ENCODE measurements around the gene STK26.
A peak's percentile ranks its signal among the peaks of the same experiment; 100 is the strongest.
"Not testable (repeated sequence)": the region's sequence is repeated elsewhere in the genome, so short reads cannot be mapped to it uniquely, and the experiment has no call there.

Gene STK26

DNA sequence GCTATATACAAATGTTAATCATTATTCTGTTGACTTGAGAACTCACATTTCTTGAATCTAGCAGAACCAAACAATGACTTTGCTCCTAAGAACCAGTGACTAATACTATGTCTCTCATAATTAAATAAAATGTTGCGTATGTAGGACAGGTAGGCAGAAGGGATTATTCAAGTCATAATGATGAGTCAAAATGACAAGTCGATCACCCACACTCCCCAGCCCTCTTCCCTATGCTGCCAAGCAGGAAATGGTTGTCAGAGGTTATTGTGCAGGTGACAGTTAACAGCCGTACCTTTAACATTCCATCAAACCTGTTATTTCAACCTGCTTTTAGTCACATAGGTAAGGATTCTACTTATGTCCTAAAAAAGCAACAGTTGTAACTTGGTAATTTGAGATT, 22.0 kb upstream of the STK26 start:
- CTCF ChIA-PET: no interaction called here
- WGBS (ENCODE audit: insufficient coverage): 80% methylated on average over 1 of the region's 3 CpGs
- H3K4me3 ChIP-seq (ENCODE audit: control insufficient read depth in 1 of 7, extremely low read depth in 1 of 7, insufficient read depth in 4 of 7, low read depth in 2 of 7, low read length in 6 of 7): no peak overlapping the region

GRCh38 chrX:132004728-132005127, 18.4 kb upstream of the STK26 start:
- no peak for DNase-seq
- Histone ChIP-seq H3K36me3 (ENCODE audit: control insufficient read depth in 4 of 4, insufficient read depth in 4 of 4, low read length in 3 of 4) (no peaks in the 10 kb centered on the region), H3K4me1 (ENCODE audit: control extremely low read depth in 1 of 4, control insufficient read depth in 4 of 4, insufficient read depth in 4 of 4, low read length in 3 of 4) (peaks cover 0 to 4% (median 1%) of the 10 kb centered on the region in 4 experiments), H3K27ac (ENCODE audit: insufficient read depth in 1 of 2, low read depth in 1 of 2, low read length in 2 of 2, poor library complexity in 1 of 2, severe bottlenecking in 2 of 2) (no peak overlapping the region), H3K9me3 (ENCODE audit: control extremely low read depth in 1 of 5, control insufficient read depth in 4 of 5, insufficient read depth in 2 of 5, low read depth in 1 of 5, low read length in 4 of 5) (peaks cover 0 to 1% (median 0%) of the 10 kb centered on the region in 5 experiments), H3K4me3 (ENCODE audit: control insufficient read depth in 1 of 7, extremely low read depth in 1 of 7, insufficient read depth in 4 of 7, low read depth in 2 of 7, low read length in 6 of 7) (no peak overlapping the region), H3K27me3 (replicated peaks in 2 of 5; ENCODE audit: control insufficient read depth in 4 of 5, insufficient read depth in 5 of 5, low read length in 4 of 5) (peaks cover 0 to 10% (median 0%) of the 10 kb centered on the region in 5 experiments)
- ChIA-PET POLR2A (no interaction called here), CTCF (no interaction called here)
- 80% methylated on average over 1 of the region's 4 CpGs for WGBS (ENCODE audit: insufficient coverage)

More for the DNA sequence above, 22.0 kb upstream of the STK26 start:
- H3K9me3 ChIP-seq (ENCODE audit: control extremely low read depth in 1 of 5, control insufficient read depth in 4 of 5, insufficient read depth in 2 of 5, low read depth in 1 of 5, low read length in 4 of 5): peaks cover 0 to 1% (median 0%) of the 10 kb centered on the region in 5 experiments
- no peak overlapping the region for H3K27ac ChIP-seq (ENCODE audit: insufficient read depth in 1 of 2, low read depth in 1 of 2, low read length in 2 of 2, poor library complexity in 1 of 2, severe bottlenecking in 2 of 2)
- no peaks in the 10 kb centered on the region for H3K36me3 ChIP-seq (ENCODE audit: control insufficient read depth in 4 of 4, insufficient read depth in 4 of 4, low read length in 3 of 4)
- POLR2A ChIA-PET: no interaction called here
- peaks cover 0 to 7% (median 0%) of the 10 kb centered on the region in 5 experiments for H3K27me3 ChIP-seq (replicated peaks in 2 of 5; ENCODE audit: control insufficient read depth in 4 of 5, insufficient read depth in 5 of 5, low read length in 4 of 5)
- H3K4me1 ChIP-seq (ENCODE audit: control extremely low read depth in 1 of 4, control insufficient read depth in 4 of 4, insufficient read depth in 4 of 4, low read length in 3 of 4): no peaks in the 10 kb centered on the region
- no peak for DNase-seq

- CTCF ChIA-PET: interaction anchor here (2.1 kb wide), 1 partner anchor 62 kb away, joined by 6 read pairs; no protein-coding TSS in a partner anchor
- H3K27me3 ChIP-seq (replicated peaks in 2 of 5; ENCODE audit: control insufficient read depth in 4 of 5, insufficient read depth in 5 of 5, low read length in 4 of 5): peaks cover 0 to 7% (median 0%) of the 10 kb centered on the region in 5 experiments
- H3K9me3 ChIP-seq (ENCODE audit: control extremely low read depth in 1 of 5, control insufficient read depth in 4 of 5, insufficient read depth in 2 of 5, low read depth in 1 of 5, low read length in 4 of 5): no peaks in the 10 kb centered on the region
- H3K4me3 ChIP-seq (ENCODE audit: control insufficient read depth in 1 of 7, extremely low read depth in 1 of 7, insufficient read depth in 4 of 7, low read depth in 2 of 7, low read length in 6 of 7): no peak overlapping the region
- no peaks in the 10 kb centered on the region for H3K36me3 ChIP-seq (ENCODE audit: control insufficient read depth in 4 of 4, insufficient read depth in 4 of 4, low read length in 3 of 4)
- no peak overlapping the region for H3K27ac ChIP-seq (ENCODE audit: insufficient read depth in 1 of 2, low read depth in 1 of 2, low read length in 2 of 2, poor library complexity in 1 of 2, severe bottlenecking in 2 of 2)
- POLR2A ChIA-PET: no interaction called here
- 82% methylated on average over 2 of the region's 3 CpGs for WGBS (ENCODE audit: insufficient coverage)
- peaks cover 0 to 4% (median 1%) of the 10 kb centered on the region in 4 experiments for H3K4me1 ChIP-seq (ENCODE audit: control extremely low read depth in 1 of 4, control insufficient read depth in 4 of 4, insufficient read depth in 4 of 4, low read length in 3 of 4)
- peak in 2 of 3 donors; percentile 36 to 50 for DNase-seq
These were observed 13.8 kb upstream of the STK26 start for GRCh38 chrX:132009350-132009749.

DNA sequence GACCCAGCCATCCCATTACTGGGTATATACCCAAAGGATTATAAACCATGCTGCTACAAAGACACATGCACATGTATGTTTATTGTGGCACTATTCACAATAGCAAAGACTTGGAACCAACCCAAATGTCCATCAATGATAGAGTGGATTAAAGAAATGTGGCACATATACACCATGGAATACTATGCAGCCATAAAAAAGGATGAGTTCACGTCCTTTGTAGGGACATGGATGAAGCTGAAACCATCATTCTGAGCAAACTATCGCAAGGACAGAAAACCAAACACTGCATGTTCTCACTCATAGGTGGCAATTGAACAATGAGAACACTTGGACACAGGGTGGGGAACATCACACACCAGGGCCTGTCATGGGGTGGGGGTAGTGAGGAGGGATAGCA, 12.9 kb upstream of the STK26 start:
- H3K36me3 ChIP-seq (ENCODE audit: control insufficient read depth in 4 of 4, insufficient read depth in 4 of 4, low read length in 3 of 4); POLR2A ChIA-PET; DNase-seq; H3K4me3 ChIP-seq (ENCODE audit: control insufficient read depth in 1 of 7, extremely low read depth in 1 of 7, insufficient read depth in 4 of 7, low read depth in 2 of 7, low read length in 6 of 7); H3K27ac ChIP-seq (ENCODE audit: insufficient read depth in 1 of 2, low read depth in 1 of 2, low read length in 2 of 2, poor library complexity in 1 of 2, severe bottlenecking in 2 of 2); H3K27me3 ChIP-seq (replicated peaks in 2 of 5; ENCODE audit: control insufficient read depth in 4 of 5, insufficient read depth in 5 of 5, low read length in 4 of 5); H3K9me3 ChIP-seq (ENCODE audit: control extremely low read depth in 1 of 5, control insufficient read depth in 4 of 5, insufficient read depth in 2 of 5, low read depth in 1 of 5, low read length in 4 of 5); H3K4me1 ChIP-seq (ENCODE audit: control extremely low read depth in 1 of 4, control insufficient read depth in 4 of 4, insufficient read depth in 4 of 4, low read length in 3 of 4): not testable (repeated sequence)
- WGBS (ENCODE audit: insufficient coverage): 100% methylated on average over 1 of the region's 2 CpGs
- CTCF ChIA-PET: interaction anchor here (2.1 kb wide), 1 partner anchor 61 kb away, joined by 6 read pairs; no protein-coding TSS in a partner anchor

DNA sequence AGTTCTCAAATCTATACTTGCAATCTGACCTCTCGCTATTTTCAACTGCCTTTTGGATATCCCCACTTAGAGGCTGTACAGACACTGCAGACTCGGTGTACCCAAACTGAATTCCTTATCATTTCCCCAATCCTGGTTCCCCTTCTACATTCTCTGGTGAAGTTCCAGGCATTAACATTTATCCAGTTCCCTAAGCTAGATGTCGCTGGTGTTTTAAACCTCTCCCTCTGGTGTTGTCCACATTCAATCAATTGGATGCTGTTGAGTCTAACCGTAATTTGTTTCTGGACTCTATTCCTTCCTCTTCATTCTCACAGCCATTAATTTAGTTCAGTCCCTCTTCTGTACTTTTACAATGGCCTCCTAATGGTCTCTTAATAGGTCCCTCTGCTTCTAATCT, 7.2 kb upstream of the STK26 start:
- no peaks in the 10 kb centered on the region for H3K36me3 ChIP-seq (ENCODE audit: control insufficient read depth in 4 of 4, insufficient read depth in 4 of 4, low read length in 3 of 4)
- POLR2A ChIA-PET: no interaction called here
- 45% methylated on average over 4 of the region's 4 CpGs for WGBS (ENCODE audit: insufficient coverage)
- H3K4me3 ChIP-seq (ENCODE audit: control insufficient read depth in 1 of 7, extremely low read depth in 1 of 7, insufficient read depth in 4 of 7, low read depth in 2 of 7, low read length in 6 of 7): no peak overlapping the region
- peaks cover 15 to 45% (median 30%) of the 10 kb centered on the region in 4 experiments for H3K4me1 ChIP-seq (ENCODE audit: control extremely low read depth in 1 of 4, control insufficient read depth in 4 of 4, insufficient read depth in 4 of 4, low read length in 3 of 4)
- DNase-seq: no peak
- H3K27ac ChIP-seq (ENCODE audit: insufficient read depth in 1 of 2, low read depth in 1 of 2, low read length in 2 of 2, poor library complexity in 1 of 2, severe bottlenecking in 2 of 2): no peak overlapping the region
- CTCF ChIA-PET: no interaction called here
- H3K9me3 ChIP-seq (ENCODE audit: control extremely low read depth in 1 of 5, control insufficient read depth in 4 of 5, insufficient read depth in 2 of 5, low read depth in 1 of 5, low read length in 4 of 5): no peaks in the 10 kb centered on the region
- H3K27me3 ChIP-seq (replicated peaks in 2 of 5; ENCODE audit: control insufficient read depth in 4 of 5, insufficient read depth in 5 of 5, low read length in 4 of 5): peaks cover 0 to 5% (median 0%) of the 10 kb centered on the region in 5 experiments

GRCh38 chrX:132016628-132017430, 6.3 kb upstream of the STK26 start:
- CTCF ChIA-PET: interaction anchor here (1.3 to 1.5 kb wide), 2 partner anchors 16 to 19 kb away, joined by 3 read pairs; no protein-coding TSS in a partner anchor
- peak in 1 of 3 donors; percentile 9 for DNase-seq
- POLR2A ChIA-PET: no interaction called here
- H3K9me3 ChIP-seq (ENCODE audit: control extremely low read depth in 1 of 5, control insufficient read depth in 4 of 5, insufficient read depth in 2 of 5, low read depth in 1 of 5, low read length in 4 of 5): no peaks in the 10 kb centered on the region
- H3K4me1 ChIP-seq (ENCODE audit: control extremely low read depth in 1 of 4, control insufficient read depth in 4 of 4, insufficient read depth in 4 of 4, low read length in 3 of 4): peaks cover 20 to 54% (median 36%) of the 10 kb centered on the region in 4 experiments
- 0% methylated on average over 1 of the region's 2 CpGs for WGBS (ENCODE audit: insufficient coverage)
- peak overlapping the region in 2 of 7 experiments; percentile 10 to 44 for H3K4me3 ChIP-seq (ENCODE audit: control insufficient read depth in 1 of 7, extremely low read depth in 1 of 7, insufficient read depth in 4 of 7, low read depth in 2 of 7, low read length in 6 of 7)
- H3K36me3 ChIP-seq (ENCODE audit: control insufficient read depth in 4 of 4, insufficient read depth in 4 of 4, low read length in 3 of 4): no peaks in the 10 kb centered on the region
- H3K27me3 ChIP-seq (replicated peaks in 2 of 5; ENCODE audit: control insufficient read depth in 4 of 5, insufficient read depth in 5 of 5, low read length in 4 of 5): peaks cover 0 to 9% (median 0%) of the 10 kb centered on the region in 5 experiments
- peak overlapping the region; percentile 46 to 78 for H3K27ac ChIP-seq (ENCODE audit: insufficient read depth in 1 of 2, low read depth in 1 of 2, low read length in 2 of 2, poor library complexity in 1 of 2, severe bottlenecking in 2 of 2)

Measured in common myeloid progenitor, CD34-positive (primary cell).